ENCODE measurements around the gene ASTN2. TPM values are rescaled to one million over a fixed set of nuclear protein-coding genes. Genes with fewer than 3 reads are reported as not detected.

The ASTN2 gene
- total RNA-seq, 1 donor from 2014 or later, result 7.9 TPM

DNA sequence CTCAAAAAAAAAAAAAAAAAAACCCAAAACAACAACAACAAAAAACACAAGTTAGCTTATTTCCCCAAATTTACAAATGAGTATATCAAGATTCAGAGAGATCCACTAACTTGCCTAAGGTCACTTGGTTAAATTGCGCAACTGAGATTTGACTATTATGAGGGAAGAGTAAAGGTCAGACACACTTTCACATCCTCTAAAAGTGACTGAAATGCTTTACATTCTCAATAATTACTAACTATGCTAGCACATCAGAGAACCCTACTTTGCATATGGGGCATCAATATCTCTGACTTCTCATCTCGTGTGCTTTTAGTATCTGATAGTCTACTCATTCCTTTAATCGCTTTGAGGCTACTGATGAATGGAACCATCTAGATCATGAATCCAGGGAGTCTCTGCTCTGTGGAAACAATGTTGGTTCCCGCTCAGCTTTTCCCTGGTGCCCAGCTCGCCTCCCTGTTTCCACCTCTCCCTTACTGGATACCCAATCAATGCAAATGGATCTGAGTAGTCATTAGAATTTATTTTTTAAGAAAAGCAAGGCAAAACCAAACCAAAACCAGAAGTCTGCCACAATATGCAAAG is 909.9 kb downstream of the ASTN2 start:
- no peak for DNase-seq

DNA sequence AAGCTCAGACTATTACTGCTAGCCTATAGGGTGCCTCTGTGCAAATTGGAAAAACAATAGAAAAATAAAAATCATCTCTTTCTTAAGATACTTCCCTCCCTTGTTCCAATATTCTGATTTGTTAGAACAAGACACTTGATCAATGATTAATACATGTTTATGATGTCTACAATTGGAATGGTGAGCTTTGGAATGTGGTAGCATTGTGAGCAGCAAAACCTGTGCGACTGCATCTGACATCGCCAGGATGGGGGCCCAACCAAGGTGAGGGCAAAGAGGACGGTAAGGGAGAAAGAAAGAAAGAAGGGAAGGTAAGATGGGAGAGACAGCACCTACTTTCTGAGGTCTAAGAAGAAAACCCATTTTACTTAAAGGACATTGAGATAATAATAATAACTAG is 910.8 kb downstream of the ASTN2 start:
- DNase-seq, result no peak

DNA sequence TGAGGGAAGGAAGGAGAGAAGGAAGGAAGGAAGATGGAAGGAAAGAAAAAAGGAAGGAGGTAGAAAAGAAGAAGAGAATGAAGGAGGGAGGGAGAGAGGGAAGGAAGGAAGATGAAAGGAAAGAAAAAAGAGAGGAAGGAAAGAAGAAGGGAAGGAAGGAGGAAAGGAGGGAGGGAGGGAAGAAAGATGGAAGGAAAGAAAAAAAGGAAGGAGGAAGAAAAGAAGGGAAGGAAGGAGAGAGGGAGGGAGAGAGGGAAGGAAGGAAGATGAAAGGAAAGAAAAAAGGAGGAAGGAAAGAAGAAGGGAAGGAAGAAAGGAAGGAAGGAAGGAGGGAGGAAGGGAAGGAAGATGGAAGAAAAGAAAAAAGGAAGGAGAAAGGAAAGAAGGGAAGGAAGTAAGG is 912.1 kb downstream of the ASTN2 start:
- no peak for DNase-seq

DNA sequence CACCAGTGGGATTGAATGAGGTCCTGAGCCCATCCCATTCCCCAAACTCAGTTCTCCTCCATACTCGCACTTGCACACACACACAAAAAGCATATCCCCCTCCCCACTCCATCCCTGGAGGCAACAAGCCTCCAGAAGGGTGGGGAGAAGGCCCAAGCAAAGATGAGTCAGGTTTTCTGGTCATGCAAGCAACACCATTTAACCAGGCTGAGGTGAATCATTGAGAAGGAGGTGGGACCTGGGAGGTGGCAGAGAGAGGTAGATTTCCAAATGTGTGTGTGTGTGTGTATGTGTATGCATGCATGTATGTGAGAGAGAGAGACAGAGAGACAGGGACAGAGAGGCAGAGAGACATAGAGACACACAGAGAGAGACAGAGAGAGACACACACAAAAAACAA is 913.0 kb downstream of the ASTN2 start:
- no peak for DNase-seq

DNA sequence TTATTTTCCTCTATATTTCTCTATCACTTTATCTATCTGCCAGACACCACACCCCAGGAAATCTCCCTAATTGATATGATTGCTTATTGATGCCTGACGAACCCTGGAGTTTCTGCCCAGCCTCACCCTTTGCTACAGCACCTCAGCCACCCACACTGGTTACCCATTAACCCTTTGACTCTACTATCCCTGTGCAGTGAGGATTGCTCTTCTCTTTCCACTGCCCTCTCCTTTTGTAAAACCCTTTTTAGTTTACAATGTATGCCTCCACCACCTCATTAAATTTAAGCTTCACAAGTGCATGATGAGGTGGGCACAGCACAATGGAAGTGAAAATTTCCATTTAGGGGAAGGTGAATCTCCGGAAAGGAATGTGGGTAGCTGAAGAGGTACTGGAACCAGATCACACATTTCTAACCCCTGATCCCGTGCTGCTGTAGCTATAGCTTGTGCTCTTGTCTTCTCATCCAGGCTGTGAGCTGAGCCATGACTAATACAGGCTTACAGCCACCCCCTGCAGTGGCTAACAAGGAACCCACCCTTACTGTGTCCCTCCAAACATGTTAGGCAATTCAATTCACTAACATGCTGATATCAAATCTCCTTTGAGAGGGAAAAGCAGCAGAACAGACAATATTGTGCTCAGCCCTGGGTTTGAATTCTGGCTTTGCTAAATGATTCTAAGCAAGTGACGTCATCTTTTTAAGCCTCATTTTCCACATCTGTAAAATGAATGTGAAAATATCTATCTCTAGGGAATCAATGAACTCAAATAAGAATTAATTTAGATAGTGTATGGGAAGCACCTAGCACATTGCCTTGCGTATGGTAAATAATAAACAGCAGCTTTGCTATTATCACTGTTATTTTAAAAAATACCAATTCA is 914.6 kb downstream of the ASTN2 start:
- DNase-seq, result no peak

DNA sequence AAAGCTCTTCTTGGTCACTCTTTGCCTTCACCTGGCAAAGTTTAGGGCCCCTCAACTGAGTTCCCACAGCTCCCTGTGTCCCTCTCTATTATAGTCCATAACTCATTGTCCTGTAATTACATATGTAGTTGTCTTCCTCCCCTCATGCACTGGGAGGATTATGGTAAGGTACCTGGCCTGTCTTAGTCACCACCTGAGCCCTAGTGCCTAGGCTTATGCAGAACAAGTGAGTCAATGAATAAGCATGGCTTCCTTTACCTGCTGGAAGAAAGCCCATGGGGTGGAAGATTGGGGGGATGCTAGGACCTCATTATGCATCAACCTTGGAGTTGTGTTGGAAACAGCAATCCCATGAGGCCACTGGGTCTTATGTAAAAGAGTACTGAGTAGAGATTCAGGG is 915.4 kb downstream of the ASTN2 start:
- DNase-seq, result no peak

DNA sequence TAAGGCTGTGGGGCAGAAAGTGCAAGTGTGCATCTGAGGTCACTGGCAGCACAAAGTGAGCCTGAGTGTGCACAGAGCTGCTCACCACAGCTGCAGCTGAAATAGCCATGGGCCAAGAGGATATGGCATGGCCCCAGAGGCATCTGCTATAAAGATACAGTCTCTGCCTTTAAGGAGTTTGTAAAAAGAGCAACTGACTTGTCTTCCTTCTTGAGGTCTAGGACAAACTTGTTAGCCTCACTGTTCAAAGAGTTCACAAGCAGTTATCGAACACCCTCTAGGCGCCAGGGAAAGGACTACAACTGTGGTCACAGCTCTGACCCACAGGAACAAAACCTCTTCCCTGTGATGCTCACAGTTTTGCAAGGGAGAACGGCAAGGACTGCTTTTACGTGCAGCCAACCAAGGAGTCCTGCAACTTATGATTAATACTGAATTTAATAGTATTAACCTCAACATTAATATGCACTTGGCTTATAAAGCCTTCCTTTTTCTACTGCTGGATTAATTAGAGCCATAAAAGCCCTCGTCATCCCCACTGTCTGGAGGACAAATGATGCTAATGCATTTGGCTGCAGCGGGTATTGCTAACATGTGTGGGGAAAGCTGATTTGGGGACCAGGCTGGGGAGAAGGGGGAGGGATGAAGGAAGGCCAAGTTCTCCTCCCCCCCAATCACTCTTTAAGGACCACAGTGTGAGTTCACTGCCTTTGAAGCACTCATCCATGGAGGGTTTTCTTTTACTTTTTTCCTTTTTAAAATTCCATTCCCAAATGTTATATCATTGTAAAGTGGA is 917.6 kb downstream of the ASTN2 start:
- DNase-seq, result no peak

DNA sequence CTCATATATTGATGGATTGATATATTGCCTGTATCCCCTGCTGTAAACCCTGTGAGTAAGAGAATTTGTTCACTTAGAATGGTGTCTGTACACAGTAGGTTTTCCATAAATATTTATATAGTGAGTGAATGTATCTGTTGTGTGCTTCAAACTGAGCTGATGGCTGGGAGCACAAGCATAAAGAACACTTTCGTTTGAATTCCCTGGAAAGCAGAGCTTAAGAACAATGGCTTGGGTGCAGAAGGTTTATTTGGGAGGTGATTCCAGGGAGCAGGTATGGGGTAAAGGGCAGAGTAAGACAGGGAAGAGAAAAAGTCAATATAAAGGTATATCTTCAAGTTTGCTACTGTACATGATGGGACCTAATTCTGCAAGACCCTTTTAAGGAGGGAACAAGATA is 918.7 kb downstream of the ASTN2 start:
- no peak for DNase-seq

DNA sequence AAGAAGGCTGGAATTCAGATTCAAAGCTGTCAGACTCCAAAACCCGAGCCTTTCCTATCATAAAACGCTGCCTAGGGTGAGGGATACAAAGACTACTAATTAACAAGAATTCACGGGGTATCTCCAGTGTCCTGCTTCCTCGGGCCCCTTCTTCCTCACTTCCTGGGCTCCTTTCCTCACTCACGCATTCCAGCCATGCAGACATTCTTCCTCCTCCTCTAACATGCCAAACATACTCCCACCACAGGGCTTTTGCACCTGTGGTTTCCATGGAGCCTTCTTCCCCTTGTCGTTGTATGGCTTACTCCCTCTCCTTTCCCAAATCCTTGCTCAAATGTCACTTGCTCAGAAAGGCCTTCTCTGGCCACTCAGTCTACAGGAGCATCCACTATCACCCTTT is 919.1 kb downstream of the ASTN2 start:
- DNase-seq, result no peak

DNA sequence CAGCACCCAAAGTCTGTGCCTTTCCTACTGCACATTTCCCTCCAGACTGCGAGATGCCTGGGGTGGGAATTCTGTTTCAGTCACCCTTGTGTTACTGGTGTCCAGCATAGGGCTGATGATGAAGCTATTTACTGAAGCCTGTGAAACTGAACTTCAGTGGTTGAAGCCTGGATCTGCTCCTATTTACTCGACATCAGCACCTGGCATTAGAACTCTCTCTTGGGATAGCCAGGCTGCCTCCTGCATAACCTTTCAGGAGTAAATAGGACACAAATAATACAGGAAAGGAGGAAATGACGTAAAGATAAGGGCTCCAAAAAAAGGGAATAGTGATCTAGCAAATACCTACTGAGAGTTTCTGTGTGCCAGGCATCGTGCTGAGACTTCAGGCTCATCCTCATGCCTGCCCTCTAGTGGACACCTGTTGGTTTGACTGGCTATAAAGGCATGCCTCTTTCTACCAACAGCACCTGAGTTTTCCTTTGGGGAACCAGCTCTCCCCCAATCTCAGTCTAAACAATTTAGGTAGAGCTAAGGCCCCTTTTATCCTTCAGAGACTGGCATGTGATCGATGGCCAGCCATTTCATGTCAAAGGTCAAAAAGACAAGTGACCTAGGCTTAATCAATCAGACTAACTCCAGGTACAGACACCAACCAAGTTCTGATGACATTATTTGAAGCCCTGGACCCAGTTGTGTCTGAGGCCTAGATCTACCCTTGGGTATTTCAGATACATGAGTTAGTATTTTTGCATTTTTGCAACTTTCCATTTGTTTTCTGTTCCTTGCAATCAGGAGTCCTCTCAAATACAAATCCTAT is 919.8 kb downstream of the ASTN2 start:
- DNase-seq, result no peak

DNA sequence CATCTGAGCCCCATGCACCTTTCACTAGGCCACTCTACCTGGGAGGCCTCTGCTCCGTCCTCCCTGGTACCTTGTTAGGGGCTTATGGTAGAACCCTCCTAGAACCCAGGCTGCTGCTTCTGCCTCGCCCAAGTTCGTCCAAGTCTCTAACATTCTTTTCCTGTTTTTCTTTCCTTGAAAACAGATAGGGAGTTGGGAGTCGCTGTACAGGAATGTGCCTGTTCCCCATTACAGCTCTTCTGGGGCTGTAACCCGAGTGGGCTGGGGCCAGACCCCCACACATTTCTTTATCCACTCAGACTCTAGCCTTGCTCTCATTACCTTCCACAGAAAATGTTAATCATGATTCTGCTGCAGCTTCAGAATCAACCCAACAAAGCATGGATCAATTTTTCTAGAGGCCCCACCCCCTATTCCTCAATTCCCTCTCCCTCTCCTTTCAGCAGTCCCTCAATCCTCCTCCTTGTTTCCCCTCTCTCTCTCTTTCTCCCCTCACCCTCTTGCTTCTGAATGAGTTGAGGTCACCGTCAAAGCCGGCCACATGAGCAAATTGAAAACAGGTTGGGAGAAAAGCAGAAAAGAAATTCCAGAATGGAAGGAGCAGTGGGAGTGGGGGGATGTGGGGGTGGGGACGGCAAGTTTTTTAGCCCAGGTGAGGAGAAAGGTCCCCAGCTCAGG is 921.5 kb downstream of the ASTN2 start:
- no peak for DNase-seq

DNA sequence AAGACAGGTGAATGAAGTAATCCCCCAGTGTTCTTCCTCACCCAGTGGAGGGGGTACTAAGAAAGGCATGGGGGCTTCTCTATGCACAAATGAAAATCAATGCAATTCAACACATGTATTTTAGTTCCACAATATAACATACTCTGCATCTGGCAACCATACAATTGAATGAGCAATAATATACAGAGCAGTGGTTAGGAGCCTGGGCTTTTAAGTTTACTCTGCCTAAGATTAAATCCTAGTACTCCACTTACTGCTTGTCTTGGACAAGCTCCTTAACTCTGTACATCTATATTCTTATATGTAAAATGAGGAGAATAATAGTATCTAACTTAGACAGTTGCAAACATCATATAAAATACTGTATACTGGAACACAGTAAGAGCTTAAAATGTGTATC is 923.2 kb downstream of the ASTN2 start:
- no peak for DNase-seq

DNA sequence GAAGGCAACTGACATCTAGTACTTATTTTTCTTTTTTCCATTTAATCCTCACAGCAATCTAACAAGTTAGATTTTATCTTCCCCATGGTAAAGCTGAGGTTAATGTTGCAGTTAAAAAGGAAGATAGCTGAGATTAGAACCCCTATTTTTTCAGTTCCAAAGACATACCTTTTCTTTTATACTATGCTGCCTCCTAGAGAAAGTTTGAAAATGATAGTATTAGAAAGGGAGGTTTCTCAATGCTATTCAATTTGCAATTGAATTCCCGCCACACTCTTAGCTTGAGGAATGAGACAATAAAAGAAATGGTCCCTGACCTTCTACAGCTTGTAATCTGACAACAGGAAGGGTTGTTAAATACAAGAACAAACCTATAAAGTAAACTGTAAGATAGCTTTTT is 923.6 kb downstream of the ASTN2 start:
- DNase-seq, result no peak

DNA sequence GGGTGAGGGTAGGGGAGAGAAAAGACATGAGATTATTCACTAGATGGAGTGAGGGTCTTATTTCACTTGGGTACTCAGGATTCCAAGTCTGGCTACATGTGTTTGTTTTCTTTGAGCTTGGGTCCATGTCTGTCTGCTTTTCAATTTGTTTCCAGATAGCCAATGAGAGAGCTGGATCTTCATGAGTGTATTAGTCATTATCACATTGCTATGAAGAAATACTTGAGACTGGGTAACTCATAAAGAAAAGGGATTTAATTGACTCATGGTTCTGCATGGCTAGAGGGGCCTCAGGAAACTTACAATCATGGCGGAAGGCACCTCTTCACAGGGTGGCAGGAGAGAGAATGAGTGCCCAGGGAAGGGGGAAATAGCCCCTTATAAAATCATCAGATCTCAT is 924.5 kb downstream of the ASTN2 start:
- DNase-seq, result no peak

DNA sequence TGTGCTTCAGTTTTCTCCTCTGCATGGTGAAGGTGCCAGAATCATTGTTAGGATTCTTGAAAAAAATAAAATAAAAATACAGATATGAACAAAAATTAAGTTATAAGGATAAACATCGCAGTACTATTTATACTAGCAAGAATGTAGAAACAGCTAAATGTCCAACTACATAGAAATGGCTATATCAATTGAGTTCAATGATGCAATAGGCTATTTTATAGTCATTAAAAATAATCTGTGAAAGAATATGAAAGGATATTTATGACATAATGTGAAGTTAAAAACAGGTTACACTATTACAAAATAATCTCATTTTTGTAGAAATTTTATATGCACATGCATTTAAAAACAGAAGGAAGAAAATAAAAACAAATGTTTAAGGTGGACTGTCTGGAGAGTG is 926.5 kb downstream of the ASTN2 start:
- DNase-seq, result no peak

DNA sequence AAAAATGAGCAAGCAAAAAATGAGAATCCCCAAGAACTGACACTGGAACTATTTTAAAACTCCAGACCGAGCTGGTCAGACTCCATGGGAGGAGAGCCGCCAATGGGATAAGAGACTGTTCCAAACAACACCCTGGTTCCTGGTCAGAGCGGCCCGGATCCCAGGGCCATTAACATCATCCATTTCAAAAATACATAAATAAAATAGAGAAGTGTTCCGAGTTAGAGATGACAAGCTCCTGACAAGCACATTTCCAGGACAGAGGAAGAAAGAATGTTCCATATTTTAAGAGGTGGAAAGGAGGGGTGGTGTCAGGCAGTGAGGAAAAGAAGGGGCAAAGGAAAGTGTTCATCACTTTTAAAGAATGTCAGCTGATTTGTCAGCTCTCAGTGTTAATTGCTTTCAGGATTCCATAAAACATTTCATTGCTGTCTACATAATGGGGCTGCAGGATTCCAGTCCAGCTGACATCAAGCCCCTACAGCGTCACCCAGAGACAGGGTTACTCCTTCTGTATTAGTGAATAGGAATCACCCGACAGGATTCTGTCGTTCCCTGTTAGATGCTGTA is 930.3 kb downstream of the ASTN2 start:
- no peak for DNase-seq

DNA sequence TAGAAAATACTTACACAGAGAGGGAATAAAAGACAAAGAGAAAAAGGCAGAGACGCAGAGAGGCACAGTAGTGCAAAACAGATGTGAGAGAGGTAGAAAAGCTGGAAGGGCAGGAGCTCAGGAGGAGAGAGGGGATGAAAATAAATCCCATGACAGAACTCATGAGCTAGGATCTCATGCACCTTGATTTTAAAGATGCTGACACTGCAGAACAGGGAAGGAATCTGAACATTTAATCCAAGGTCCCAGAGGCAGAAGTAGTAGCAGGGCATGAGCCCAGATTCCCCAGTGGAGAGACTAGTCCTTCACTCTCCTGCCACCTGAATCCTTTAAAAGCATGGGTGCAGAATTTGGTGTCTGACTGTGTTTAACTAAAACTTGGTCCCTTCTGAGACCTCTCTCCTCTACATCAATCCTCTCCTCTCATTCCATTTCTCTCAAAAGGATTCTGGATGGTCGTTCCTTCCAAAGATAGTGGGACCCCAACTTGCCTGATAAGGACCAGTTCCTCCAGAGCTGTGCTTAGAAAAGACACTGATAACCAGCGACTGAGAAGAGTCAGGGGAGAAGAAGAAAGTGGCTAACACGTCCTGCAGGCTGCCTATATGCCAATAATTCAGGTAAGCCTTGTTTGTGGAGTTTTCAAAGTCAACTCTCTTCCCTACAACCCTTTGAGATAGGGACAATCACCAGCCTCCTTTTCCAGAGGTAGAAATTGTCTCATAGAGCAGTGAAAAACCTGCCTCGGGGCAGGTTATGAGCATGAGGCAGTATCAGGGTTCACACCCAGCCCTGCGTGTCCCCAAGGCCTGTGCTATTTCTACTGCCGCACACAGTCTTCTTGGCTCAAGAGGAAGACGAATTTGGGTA is 931.0 kb downstream of the ASTN2 start:
- no peak for DNase-seq

DNA sequence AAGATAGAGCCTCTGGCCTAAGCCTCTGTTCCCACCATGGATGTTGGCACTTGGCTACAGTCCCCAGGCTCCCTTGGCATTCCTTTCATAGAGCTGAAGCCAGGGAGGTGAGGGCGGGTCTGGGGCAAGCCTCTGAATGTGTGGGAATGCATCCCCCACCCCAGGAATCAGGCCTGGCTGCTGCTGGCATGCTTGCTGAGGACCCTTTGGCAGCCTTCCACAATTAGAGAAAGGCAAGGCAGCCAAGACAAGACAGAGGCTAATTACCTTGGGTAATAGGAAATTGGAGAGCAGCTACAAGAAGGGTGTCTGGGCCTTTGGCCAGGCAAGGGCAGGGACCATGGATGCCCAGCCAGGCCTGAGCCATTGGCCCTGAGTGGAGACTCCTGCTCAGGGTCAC is 932.1 kb downstream of the ASTN2 start:
- DNase-seq, result peak; percentile 93

DNA sequence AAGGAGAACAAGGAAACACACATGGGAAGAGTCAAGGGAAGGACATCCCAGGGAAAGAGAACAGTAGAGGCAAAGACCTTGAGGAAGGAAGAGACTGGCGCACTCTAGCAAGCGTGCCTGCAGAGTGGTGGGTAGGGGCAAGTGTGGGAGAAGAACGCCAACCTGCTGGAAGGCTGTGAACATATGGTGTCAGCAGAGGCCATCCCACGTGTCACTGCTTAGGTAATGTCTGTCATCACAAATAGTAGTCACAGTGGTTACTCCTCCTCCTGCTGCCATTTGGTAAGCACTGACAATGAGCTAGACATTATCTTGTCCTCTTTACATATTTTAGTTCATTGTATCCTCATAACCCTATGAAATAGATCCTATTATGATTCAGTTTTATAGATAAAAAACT is 934.2 kb downstream of the ASTN2 start:
- DNase-seq, result no peak

DNA sequence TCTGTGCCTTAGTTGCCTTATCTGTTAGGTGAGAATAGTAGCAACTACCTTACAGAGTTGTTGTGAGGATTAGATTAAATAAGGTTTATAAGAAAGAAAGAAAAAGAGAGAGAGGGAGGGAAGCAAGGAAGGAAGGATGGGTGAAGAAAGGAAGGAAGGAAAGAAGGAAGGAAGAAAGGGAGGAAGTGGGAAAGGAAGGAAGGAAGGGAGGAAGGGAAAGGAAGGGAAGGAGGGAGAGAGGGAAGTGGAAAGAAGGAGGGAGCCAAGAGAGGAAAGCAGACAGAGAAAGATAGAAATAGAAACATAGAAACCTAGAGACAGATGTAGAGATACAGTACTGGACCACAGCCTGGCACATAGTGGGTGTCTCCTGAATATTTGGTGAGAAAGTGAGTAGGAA is 934.9 kb downstream of the ASTN2 start:
- no peak for DNase-seq

Data from tongue (tissue), 2 donors.